GM19455 (cell line): ENCODE measurements around the gene KRT75.
"Not testable (repeated sequence)": the region's sequence is repeated elsewhere in the genome, so short reads cannot be mapped to it uniquely, and the experiment has no call there.

Experiments
- ATAC-seq: cut with Tn5 transposase; IDR thresholded peaks from one replicate; pipeline ENCODE4 v1.9.1; 2021; ENCODE audit not compliant: unreplicated experiment

The KRT75 gene

DNA sequence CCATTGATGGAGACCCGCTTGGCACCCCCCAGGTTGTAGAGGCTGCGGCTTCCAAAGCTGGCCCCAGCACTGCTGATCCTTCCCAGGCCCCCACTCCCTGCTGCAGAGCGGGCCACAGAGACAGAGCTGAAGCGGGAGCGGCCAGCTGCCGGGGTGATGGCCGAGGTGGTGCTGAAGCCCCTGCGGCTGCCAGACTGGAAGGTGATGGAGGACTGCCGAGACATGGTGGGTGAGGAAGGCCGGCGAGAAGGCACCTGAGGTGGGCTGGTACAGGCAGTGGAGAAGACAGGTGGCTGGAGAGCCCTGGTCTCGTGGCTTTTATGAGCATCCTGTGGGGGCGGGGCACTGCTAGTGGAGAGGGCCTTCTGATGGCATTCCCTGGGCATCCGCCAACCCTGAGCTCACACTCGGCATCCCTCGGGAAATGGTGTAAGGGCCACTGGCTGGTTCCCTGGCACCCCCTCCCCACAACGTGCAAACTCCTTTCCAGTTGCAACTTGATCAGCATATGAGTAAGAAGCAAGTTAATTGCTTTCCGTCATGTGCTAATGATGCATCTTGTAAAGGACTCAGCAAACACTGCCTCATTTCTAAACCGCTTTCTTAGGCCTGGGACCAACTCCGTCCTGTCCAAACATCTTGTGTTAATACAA, at the start of gene KRT75:
TSS of gene KRT75 (minus strand) at position 291 of the 653 bp plus-strand sequence. CDS start at position 224, 67 bp downstream.
- ATAC-seq = no peak

DNA sequence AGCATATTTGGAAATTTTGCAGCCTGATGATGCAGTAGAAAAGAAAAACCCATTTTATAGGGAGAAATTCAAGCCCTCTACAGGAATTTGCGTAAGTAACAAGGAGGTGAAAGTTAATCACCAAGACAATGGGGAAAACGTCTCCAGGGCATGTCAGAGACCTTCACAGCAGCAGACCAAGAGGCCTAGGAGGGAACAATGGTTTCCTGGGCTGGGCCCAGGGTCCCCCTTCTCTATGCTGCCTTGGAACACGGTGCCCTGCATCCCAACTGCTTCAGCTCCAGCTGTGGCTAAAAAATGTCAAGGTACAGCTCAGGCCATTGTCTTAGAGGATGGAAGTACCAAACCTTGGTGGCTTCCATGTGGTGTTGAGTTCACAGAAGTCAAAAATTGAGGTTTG, 45.9 kb upstream of the KRT75 start:
- no peak for ATAC-seq

DNA sequence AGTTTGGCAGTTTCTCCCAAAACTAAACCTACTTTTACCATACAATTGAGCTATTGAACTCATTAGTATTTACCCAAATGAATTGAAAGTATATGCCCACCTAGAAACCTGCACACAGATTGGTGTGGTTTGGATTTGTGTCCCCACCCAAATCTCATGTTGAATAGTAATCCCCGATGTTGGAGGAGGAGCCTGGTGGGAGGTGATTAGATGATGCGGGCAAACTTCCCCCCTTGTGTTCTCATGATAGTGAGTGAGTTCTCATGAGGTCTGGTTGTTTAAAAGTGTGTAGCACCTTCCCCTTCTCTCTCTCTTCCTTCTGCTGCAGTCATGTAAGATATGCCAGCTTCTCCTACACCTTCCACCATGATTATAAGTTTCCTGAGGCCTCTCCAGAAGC, 43.5 kb upstream of the KRT75 start:
- no peak for ATAC-seq

DNA sequence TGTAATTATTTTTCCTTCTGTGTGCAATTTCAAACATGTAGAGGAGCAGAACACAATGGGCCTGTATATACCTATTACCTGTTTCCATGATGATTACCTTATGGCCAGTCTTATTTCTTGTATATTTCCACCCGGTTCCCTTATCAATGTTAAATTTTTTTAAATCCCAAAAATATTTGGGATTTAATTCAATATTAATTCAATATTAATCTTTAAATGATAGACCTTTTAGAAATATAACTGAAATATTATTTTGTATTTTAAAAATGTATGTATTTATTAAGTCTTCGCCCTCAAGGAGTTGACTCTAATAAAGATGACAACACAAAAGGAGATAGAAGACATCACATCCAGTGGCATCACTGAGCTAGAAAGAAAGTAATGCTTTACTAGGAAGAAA, 40.0 kb upstream of the KRT75 start:
- ATAC-seq = no peak

DNA sequence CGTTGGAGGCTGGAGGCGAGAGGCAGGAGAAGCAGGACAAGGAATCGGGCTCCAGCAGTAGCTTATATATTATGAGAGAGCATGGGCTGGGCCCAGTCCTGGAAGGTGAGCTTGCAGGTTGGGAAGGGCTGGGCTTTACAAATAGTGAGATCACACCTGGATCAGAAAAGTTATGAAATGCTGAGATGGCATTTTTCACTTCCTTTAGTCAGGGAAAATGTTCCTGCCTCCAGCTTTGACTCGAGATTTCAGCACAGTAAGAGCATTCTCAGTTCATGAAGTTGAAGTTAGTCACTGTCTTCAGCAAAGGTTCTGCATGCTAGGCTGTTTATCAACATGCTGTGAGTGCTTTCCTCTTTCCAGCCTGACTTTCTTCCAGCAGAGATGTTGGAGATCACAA, 39.6 kb upstream of the KRT75 start, which contains the start of gene KRT6C:
TSS of gene KRT6C (minus strand) at position 38 of the 400 bp plus-strand sequence. CDS start 68 bp downstream, outside the sequence.
- no peak for ATAC-seq

DNA sequence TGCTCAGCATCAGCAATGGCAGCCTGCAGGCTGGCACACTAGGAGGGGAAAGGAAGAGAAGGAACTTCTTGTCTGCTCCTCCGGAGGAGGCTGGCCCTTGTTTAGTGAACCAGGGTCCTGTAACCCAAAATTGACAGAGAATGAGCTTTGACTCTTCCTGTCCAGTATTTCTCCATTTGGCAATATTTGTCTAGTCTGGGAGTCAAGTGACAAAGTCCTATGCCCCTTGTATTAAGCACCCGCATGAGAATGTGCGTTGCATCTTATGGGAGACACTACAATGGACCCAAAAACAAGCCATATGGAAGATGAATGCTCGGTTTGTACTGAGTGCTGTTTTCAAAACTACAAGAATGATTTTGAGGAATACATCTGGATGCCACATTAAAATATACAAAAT, 35.7 kb upstream of the KRT75 start:
- no peak for ATAC-seq

DNA sequence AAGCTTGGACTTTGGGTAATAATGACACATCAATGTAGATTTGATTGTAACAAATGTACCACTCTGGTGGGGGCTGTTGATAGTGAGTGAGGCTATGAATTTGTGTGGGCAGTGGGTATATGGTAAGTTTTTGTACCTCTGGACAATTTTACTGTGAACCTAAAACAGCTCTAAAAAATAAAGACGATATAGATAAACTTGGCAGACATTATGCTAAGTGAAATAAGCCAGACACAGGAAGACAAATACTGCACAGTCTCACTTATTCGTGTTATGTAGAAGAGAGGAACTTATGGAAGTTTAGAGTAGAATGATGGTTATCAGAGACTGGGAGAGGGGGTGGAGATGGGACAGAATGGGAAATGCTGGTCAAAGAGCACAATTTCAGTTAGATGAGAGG, 30.7 kb upstream of the KRT75 start:
- no peak for ATAC-seq

DNA sequence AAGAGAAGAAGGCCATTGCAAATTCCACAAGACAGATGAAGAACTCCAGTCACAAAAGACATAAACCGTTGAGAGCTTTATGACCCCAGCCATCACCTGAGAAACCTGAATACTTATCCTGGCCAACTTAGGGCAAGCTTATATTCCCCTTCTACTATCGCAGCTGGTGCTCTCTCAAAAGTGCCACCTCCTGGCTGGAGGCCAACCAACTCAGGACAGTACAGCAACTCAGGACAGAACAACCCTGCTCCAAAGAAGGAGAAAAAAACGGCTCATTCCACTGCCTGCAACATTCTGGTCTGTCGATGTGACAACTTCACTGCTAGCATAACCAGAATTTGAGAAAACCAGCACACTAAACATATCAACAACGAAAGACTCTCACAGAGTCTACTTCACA, 27.5 kb upstream of the KRT75 start:
- no peak for ATAC-seq

DNA sequence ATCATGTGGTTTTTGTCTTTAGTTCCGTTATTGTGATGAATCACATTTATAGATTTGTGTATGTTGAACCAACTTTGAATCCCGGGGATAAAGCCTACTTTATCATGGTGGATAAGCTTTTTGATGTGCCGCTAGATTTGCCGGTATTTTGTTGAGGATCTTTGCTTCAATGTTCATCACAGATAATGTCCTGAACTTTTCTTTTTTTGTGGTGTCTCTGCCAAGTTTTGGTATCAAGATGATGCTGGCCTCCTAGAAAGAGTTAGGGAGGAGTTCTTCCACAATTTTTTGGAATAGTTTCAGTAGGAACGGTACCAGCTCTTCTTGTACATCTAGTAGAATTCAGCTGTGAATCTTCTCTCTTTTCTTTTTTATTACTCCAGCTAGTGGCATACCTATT, 24.7 kb upstream of the KRT75 start:
- no peak for ATAC-seq

DNA sequence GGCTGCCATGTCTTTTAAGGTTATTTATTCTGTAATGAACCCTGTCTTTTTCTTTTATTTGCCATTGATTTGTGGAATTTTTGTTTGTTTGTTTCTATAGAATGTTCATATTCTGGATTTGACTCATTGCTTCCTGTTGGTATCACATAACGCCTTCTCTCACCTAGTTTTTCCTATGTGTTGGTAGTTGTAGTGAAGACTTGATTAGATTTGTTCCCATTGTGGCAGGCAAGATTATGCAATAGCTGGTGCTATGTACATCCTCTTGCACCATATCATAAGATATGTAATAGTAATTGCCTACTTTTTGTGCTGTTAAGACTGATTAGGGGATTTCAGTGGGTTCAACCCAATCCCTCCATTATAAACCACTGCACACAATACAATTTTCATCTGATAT, 21.6 kb upstream of the KRT75 start:
- no peak for ATAC-seq

DNA sequence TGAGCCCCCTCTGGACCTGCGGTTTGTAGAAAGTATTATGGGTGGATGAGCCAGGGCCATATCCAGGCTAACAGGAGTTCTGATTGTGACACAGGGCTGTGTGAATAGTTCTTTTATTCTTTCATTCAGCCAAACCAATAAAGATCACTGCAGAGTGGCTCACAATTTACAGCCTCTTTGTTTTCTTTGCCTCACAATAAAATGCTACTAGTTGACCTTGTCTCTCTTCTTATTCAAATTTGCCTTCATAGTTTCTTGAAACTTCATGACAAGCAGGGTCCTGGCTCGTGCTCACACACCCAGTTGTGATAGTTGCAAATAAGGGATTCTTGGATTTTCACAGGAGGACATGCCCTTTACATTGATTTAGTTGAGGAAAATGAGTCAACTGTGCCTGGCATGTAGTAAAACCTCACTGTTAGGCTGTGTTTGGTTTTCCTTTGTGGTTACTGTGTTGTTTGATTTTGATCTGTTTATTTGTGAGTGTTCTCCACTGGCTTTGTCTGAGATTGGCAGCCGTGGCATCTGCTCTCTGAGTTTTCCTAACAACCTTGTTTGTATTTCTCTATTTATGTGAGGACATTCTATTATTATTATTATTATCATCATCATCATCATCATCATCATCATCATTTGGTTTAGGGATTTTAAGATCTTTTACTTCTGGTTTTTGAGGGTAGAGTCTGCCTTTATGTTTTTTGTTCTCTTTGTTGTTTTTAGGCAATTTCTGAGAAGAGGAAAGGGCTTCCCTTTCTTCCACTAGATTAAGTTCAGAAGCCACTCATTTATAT, 20.4 kb upstream of the KRT75 start:
- no peak for ATAC-seq

DNA sequence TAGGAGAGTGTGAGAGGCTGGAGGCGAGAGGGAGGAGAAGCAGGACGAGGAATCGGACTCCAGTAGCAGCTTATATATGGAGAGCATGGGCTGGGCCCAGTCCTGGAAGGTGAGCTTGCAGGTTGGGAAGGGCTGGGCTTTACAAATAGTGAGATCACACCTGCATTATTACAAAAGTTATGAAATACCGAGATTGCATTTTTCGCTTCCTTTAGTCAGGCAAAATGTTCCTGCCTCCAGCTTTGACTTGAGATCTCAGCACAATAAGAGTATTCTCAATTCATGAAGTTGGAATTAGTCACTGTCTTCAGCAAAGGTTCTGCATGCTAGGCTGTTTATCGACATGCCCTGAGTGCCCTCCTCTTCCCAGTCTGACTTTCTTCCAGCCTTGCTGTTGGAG, 17.9 kb upstream of the KRT75 start, which contains the start of gene KRT6B:
TSS of gene KRT6B (minus strand) at position 46 of the 400 bp plus-strand sequence. CDS start 68 bp downstream, outside the sequence.
- ATAC-seq = no peak

DNA sequence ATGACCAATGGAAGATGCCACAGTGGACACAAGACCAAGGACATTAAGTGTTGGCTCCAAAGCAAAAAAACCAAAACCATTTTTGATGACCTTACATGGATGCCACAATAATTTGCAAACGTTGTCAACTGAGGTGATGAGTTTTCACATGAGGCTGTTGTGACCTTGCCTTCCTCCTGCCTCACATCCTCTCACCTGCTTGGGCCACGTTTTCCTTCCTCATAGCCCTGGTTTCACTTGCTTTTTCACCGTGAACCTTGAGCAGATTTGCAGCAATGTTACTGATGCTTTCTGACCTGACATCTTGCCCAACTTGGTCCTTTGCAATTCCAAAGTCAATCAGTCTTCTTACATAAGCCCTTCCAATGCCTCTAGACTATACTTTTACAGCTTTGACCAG, 14.1 kb upstream of the KRT75 start:
- no peak for ATAC-seq

DNA sequence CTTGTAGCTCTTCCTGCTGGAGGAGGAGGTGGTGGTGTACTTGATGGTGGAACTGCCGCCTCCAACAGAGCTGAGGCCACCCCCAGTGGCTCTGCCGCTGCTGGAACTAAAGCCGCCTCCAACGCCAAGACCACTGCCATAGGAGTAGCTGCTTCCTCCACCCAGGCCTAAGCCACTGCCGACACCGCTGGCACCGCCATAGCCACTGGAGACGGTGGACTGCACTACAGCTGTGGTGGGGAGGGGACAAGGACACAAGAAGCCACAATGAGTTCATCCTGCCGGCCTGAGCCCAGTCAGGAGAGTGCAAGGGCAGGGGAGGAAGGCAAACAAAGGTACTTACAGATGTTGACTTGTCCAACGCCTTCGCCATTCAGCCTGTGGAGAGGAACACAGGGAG, 13.0 kb upstream of the KRT75 start:
- not testable (repeated sequence) for ATAC-seq

DNA sequence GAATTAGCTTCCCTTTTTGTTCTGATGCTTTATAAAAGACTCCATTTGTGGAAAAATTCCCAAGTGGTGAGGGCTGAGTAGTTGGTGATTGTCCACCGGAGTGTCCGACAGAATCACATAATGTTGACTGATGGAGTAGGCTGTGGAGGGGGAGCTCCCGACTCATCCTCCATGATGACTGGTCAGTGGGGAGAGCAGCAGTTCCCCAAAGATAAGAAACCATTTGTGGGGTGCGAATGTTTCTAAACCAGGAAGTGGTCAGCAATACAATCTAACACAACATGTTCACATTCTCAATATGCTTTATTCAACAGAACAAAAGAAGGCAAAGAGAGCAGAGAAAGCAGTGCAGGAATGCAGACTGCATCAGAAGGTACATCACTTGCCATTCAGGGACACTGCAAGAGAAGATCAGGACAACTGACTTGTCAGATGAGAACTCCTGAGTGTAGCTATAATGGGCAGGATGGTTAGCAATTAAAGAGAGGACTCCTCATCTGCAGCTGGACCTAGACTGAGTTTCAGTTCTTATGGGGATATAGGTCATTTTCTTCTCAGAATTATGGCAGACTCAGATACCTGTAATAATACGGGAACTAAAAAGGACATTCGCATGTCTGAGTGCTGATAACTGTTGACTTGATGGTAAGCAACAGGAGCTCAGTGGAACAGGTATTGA, 12.3 kb upstream of the KRT75 start:
- no peak for ATAC-seq

DNA sequence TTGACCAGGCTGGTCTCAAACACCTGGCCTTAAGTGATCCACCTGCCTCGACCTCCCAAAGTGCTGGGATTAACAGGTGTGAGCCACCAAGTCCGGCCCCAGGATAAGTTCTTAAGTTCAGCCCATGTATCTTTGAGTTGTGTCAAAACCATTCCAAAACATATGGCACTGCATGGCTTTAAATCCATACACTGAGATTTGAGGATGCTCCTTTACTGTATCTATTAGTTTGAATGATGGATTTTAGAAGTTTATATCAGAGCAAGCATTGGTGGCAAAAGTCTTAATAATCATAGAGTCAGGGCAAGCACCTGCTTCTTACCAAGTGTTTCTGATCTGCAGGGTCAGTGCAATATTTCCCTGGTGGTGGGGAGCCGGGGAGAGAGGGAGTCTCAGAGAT, 11.7 kb upstream of the KRT75 start:
- ATAC-seq = no peak

DNA sequence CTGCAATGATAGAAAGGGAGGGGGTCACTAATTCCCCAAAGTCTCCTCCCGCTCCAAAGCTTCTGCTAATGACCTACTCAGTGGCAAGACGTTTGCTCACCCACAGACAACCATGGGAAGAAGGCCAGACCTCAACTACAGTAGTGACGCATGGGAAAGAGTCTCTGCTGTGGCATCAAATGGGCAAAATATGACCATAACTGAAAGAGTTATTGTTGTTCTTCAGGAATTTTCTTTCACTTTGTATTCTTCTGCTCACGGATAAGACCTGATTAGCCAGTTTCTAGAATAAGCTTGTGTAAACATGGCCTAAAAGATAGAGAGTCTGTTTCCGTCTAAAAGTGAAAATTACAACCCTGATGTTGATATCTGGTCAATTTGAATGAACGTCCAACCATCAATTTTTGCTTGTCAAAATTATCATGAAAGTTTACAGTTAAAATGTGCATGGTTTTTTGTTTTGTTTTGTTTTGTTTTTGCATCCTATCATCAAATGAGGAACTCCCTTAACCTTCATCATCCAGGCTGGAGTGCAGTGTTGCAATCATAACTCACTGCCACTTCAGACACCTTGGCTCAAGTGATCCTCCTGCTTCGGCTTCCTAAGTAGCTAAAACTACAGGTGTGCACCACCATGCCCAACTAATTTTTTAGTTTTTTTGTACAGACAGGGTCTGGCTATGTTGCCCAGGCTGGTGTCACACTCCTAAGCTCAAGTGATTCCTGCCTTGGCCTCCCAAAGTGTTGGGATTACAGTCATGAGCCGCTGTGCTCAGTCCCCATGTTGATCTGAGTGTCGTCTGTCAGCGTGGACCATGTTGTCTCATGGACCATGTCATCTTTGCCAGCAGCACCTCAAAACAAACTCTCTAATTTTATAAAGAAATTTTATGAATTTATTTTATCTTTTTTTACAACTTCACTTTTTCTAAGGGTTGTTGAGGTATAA, 10.8 kb upstream of the KRT75 start:
- ATAC-seq = no peak

DNA sequence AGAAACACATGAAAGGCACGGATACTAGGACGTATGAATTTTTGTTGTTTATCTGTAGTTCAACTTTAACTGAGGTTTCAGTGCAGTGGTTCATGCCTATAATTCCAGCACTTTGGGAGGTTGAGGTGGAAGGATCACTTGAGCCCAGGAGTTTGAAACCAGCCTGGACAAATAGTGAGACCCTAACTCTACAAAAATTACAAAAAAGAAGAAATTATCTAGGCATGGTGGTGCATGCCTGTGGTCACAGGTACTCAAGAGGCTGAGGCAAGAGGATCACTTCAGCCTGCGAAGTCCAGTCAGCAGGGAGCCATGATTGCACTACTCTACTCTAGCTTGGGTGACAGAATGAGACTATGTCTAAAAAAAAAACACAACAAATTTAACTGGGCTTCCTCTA, 9.8 kb upstream of the KRT75 start:
- no peak for ATAC-seq

DNA sequence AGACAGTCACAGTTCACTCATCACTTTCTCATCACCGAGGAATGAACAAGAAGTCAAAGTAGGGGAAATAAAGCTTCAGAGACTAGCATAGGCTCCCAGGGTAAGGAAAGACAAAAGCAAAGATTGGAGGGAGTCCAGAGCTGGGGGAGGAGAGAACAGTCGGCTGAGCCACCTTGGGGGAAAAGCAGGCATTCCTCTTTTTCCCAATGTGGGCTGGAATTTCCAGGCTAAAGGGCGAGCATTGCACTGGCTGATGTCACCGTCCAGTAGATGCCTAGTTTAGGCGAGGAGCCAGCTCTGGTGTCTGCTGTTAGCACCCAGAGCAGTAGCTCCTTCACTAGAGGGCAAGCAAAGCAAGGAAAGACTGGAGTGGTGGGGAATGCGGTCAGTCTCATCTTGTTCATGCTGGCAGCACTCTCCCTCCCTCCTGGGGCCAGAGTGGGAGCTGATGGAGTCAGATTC, 8.5 kb upstream of the KRT75 start:
- no peak for ATAC-seq

DNA sequence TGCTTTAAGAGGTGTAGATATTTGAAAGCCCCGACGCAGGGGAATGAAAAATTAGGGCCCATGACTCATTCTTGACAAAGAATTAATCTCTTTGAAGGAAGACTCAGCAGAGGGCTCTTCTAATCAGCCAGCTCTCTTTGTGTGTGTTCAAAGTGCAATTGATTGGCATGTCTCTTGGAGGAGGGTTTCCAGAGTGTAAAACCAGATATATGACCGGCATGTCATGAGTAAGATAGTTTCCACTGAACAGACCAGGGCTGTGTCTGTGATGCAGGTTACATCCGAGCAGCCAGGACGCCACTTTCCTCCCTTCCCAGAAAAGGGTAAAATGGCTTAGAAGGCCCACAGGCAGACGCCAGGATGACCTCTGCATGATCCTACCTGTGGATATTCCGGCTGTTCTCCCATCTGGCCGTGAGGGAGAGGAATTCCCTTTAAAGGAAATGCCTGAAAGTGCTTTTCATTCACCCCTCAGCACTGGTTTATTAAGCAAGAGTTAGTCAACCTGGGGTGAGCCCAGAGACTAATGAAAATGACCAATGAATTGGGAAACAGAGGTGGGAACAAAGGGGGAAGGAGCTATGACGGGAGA, 7.2 kb upstream of the KRT75 start:
- ATAC-seq = no peak
